OCI-LY3 (cell line): ENCODE measurements around the gene TRPT1.

Experiments
- CTCF ChIP-seq: fragments of 200-600, 300-600 bp; sonication (generic); IDR thresholded peaks from 2 replicates; pipeline ENCODE4 v1.5.1; 2014; ENCODE audit warnings: antibody characterized with exemption, low read length, low read depth
- EZH2phosphoT487 ChIP-seq: fragments of 200-600 bp; shearing (Covaris generic); IDR thresholded peaks from 2 replicates; pipeline ENCODE4 v1.6.1; 2018; ENCODE audit warnings: antibody characterized with exemption, mixed run types, low read depth

- TF ChIP-seq CTCF (no peak), EZH2phosphoT487 (no peak)
Measured at GRCh38 chr11:64237484-64237951, 11.5 kb upstream of the TRPT1 start.
